AML-193 (cell line): ENCODE measurements around the gene TXLNG.
A peak's percentile ranks its signal among the peaks of the same experiment; 100 is the strongest.

ENCODE experiments used
- DNase-seq, 2 experiments: peaks; one replicate each; lab custom pipeline; 2025; lab: John Stamatoyannopoulos, UW

The TXLNG gene

DNA sequence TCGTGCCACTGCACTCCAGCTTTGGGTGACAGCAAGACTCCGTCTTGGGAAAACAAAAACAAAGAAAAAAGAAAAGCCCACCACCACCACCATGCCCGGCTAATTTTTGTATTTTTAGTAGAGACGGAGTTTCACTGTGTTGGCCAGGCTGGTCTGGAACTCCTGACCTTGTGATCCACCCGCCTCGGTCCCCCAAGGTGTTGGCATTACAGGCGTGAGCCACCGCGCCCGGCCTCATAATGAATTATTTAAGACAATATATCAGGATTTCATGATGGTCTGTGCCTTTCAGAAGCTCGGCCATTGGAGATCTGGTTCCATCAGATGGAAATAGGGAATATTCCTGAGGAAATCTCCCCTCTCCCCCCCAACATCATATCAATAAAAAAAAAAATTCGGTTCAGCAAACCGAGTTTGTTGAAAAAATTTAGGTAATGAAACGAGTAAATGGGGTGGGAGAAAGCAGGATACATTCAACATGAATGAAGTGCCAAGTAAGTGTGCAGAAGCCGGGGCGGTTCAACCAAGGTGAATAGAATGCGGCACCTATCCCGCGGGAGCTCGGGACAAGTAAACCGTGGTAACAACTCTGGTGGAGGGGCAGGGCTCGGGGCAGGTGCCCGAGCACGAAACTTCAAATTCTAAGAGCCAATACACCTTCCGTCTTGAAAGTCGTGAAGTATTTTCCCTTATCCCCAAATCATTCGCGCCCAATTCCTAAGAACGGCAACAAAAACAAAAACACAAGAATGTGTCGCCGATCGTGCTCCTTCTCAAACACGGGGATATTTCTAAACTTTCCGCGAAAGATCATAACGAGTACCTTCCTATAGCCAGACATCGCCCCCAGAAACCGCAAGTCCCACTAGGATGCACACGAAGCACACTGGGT lies 773 bp upstream of the TXLNG start:
- DNase-seq: no peak

DNA sequence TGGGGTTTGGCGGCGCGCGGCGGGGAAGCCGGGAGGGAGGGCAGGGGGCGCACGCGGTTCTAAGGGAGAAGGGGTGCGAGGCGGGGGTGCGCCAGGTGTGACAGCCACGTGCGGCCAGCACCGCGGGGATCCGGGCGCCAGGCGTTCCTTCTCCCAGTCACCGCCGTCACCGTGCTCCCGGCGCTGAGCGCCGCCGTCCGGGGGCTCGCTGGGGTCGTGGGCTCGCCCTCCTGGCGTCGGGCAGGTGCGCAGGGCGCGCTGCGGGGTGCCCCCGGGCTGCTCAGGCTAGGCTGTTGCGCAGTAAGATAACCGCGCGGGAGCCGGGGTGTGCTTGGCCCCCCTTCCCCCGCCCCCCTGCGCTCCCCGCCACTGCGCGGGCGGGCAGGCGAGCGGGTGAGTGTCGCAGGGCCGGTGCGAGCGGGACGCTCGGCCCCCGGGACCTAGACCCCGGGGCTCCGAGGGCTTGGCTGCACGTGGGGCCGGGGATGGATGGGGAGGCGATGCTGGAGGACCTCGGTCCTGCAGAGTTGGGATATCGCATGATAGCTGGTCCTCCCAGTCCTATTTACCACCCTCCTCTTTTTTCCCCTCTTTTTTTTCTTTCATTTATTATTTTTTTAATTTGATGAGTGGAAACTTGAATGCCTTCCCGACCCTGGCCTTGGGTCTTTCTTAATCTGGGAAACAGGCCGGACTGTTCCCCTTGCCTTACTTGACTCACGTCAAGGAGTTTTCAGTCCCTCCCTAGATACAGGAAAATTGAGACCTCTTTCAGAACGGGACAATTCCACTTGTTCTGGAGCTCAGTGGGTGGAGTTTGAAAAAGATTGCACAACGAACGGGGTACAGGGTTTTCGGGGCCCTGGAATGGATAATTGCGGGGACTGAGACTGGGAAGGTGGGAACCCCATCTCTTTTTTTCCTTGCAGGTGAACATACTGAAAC lies 797 bp downstream of the TXLNG start:
- peak in 1 of 2 experiments; percentile 4 for DNase-seq

DNA sequence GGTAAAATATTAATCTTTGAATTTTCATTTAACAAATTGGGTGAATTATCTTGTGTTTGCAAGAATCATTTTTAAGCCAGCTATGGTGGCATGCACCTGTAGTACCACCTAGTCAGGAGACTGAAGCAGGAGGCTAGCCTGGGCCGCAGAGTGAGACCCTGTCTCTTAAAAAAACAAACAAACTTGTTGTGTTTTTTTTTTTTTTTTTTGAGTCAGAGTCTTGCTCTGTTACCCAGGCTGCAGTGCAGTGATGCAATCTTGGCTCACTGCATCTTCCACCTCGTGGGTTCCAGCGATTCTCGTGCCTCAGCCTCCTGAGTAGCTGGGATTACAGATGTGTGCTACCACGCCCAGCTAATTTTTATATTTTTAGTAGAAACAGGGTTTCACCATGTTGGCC lies 2.2 kb downstream of the TXLNG start:
- no peak for DNase-seq

DNA sequence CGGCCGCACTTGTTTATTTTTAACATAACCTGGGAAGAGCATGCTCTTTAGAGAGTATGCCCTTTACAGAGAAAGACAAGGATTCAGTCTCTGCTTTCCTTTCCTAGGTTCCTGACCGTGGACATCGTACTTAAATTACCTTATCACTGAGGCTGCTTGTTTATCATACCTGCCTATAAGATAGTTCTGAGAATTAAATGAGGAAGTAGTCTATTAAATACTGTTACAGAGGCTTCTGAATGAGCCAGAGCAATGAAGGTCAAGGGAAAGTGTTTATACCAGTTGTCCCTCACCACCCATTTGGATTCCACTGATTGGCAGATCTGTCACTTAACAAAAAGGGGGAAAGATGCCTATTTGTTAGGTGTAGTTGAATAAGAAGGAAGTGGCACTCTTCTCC lies 10.0 kb downstream of the TXLNG start:
- DNase-seq: no peak

DNA sequence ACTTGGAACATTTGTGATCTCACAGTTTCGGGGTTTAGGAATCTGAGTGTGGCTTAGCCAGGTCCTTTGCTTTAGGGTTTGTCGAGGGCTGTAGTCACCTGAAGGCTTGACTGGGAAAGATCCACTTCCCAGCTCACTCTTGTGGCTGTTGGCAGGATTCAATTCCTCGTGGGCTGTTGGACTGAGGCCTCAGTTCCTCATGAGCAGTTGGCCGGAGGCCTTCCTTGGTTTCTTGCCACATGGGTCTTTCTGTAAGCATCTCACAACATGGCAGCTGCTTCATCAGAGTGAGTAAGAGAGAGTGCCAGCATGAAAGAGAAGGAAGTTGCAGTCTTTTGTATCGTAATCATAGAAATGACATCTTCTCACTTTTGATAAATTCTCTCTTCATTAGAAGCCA lies 11.1 kb downstream of the TXLNG start:
- no peak for DNase-seq

DNA sequence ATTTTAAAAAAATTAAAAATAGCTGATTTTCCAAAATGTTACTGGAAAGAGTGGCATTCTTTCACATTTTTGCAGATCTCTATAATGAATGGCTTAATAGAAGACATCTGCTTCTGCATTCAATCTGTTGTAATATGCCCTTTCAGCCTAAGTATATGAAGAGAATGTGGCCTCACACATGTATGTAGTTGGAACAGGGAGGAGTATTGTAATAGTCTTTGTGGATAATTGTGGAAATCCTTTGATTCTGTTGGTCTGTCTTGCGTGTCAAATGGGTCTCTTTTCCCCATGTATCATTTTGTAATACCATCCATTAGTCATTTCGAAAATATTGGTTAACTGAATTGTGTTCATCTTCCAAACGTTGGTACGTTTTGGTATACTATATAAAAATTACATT lies 11.6 kb downstream of the TXLNG start:
- no peak for DNase-seq

DNA sequence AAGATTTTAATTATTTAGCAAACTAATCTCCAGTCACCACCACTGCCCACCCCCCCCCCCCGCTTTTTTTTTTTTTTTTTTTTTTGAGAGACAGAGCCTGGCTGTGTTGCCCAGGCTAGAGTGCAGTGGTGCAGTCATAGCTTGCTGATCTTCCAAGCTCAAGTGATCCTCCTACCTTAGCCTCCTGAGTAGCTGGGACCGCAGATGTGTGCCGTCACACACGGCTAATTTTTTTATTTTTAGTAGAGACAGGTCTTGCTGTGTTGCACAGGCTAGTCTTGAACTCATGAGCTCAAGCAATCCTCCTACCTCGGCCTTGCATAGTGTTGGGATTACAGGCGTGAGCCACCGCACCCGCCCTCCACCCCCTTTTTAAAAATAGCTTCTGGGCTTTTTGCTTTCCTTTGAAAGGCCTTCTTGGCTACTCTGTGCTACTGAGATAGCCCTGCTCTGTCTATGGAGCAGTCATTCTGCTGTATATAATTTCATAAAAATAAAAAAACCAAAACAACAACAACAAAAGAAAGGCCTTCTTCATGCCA lies 18.7 kb downstream of the TXLNG start:
- no peak for DNase-seq

DNA sequence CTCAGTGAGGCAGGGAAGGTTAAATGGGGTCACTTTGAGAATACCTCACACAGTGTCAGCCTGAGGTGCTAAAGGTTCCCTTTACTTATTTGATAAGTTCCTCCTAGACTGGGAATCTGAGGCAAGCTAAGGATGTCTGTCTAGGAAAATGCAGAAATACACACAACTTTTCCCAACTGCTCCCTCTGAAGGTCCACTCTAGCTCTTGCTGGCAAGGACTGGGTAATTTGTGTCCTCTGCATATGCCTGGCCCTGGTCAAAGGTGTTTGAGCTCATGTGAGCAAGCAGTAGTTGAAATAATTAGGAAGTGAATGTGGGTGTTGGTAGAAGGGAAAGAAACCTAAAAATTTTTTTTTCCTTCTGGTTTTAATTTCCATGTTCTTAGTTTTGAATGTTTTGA lies 21.3 kb downstream of the TXLNG start:
- no peak for DNase-seq

DNA sequence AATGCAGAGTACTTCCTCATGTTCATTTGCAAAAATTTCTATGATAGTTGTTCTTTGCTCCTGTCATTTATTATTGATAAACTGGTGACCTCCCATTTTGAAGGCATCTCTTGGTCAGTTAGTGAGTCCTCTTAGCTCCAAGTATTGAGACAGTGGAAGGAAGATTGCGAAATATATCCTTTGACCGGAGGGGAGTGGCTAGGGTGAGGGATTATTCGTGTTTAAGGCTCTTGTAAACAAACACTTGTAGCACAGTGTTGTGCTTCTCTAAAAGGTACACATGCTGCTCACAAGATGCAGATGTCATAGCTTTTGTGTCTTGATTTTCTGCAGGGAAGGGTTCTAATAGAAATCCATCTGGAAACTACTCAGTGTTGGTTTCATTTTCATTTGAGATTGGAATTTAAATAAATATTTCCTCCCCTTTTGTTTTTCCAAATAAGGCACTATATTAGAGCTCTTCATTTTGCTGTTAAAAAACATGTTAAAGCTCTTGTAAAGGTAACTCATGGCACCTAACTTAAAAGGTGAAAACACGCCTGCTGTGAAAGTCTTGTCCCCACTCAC lies 21.8 kb downstream of the TXLNG start:
- DNase-seq: peak; percentile 5 to 11

DNA sequence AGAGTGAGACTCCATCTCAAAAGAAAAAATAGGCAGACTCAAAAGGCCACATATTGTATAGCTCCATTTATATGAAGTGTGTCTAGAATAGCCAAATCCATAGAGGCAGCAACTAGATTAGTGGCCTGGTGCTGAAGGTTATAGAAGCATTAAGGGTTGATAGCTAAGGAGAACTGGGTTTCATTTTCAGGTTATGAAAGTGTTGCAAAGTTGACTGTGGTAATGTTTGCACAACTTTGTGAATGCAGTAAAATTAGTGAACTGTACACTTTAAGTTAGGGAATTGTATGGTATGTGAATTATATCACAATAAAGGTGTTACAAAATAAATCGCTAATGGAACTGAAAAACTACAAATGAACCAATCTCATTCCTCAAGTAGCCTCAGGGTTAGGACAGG lies 28.3 kb downstream of the TXLNG start:
- DNase-seq: no peak

DNA sequence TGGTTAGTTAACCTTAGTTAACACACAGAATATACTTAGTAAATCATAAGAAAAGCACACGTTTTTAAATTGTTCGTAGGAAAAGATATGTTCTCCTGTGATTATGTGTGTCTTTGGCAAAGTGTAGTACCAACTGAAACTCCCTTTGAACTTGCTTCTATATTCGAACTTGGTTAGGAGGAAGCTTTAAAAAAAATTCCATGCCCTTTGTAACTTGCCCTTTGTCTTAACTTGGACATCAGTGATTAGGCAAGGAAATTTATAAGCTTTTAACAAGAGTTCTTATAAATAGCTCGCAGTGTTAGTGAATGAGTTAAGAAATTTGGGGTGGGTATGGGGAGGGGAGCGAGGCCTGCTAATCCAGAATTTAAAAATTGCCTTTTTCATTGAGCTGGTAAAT lies 33.4 kb downstream of the TXLNG start:
- no peak for DNase-seq

DNA sequence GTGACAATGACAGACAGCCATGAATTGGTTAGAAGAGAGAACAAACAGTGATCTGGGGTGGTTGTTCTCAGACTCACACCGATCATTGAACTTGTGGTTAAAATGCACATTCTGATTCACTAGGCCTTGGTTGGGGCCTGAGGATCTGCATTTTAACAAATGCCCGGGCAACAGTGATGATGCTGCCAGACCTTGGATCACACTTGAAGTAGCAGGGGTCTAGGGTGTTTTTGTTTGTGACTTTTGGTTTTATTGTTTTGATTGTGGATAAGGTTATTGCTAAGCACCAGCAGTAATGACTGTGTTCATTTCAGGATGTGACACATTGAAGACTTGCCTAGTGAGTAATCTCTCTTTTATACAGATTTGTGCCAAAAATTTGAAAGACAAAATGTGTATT lies 36.5 kb downstream of the TXLNG start:
- DNase-seq: no peak

DNA sequence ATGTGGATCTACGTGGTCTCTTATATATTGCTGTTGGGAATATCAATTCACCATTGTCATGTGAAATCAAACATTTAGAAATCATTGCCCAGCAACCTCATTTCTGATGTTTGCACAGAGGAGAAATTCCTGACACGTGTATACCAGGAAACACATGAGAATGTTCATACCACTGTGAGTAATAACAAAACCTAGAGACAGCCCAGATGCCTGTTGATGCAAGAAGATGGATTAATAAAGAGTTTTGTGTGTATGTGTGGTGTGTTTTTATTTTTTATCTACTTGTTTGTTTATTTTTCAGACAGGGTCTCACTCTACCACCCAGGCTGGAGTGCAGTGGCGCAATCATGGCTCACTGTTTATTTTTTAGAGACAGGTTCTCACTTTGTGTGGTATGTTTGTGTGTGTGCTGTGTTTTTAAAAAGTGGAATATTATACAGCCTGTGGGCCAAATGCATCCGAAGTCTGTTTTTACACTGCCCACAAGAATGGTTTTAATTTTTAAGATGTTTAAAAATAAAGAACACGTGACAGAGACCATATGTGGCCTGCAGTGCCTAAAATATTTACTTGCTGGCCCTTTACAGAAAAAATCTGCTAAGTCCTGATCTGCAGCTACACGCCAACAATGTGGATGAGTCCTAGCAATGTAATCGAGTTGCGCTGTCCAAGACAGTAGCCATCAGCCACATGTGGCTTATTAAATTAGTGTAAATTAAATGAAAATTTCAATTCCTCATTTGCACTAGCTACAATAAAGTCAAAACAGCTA lies 39.2 kb downstream of the TXLNG start:
- DNase-seq: no peak

DNA sequence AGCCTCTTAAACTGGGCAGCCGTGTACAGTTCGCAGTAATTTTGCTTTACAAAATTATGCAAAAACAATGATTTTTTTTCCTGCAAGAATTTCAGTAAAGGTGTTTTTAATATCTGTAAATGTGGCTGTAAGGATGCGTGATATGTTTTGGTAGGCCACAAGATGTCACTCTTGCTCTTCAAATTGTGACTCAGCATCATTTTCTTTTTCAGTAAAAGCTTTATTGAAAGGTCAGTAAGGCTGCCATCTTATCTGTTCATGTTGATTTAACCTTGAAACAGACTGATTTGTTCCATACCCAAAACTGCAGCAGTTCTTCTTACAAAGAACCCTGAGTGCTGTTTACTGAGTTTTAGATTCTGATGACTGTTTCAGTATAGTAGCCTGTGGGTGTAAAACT lies 39.9 kb downstream of the TXLNG start:
- peak; percentile 4 to 47 for DNase-seq

DNA sequence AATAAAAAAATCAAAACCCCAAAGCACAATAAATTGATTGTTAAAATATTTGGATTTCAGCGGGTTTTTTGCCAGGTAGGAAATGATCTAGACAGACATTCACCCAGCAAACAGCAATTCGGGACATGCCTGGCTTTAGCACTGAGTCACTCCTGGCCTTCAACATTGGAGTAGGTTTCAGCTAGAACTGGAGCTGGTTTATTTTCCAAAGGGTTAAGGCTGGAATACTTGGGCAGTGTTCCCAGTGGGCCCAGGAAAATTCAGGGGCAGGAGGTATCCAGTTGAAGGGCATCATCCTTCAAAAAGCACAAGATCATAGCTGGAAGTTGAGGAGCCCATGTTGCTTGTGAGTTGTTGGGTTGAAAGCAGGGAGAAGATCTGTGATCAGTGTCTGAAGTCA lies 41.0 kb downstream of the TXLNG start:
- no peak for DNase-seq

DNA sequence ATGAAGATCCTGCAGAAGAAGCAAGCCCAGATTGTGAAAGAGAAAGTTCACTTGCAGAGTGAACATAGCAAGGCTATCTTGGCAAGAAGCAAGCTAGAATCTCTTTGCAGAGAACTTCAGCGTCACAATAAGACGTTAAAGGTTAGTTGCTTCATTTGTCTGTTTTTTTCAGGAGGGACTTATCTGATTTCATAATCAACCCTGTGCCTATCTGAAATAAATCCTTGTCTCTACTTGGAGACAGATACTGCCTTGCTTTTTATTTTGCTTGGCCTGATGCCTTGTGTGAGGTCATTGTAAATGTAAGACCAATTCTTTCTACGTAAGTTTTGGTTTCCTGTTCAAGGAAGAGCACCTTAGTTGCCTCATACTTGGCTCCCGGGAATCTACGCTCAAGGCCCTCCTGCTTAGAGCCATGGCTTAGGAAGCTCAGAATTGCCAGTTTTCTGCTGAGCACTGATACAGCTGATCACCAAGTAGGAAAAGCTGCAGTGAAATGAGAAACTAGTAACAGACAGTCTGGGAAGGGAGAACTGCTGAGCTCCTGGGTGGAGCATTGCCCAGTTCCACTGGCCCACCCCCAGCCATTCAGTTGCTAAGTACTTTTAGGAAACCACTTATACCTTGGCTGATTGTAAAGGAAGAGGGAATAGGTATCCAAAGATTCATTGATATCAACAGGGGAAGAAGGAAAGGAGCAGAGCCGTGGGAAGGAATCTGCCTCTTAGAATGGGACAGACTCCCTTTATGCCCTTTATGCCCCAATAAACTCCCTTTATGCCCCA lies 42.0 kb downstream of the TXLNG start:
- no peak for DNase-seq

DNA sequence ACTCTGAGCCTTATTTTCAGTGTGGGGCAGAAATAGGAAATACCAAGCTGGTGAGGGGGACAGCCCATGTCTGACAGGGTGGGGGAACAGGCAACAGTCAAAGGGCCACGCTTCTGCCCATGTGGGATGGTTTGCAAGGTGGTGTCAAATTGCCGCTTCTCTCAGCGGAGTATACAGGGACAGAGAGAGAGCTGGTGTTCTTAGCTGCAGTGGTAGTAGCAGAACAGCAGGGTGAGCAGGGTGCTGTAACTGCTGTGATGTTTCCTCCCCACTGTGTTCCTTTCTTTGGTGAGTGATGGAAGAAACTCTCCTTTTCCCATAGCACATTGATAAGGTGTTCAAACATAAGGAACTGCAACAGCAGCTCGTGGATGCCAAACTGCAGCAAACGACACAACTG lies 46.0 kb downstream of the TXLNG start:
- no peak for DNase-seq

DNA sequence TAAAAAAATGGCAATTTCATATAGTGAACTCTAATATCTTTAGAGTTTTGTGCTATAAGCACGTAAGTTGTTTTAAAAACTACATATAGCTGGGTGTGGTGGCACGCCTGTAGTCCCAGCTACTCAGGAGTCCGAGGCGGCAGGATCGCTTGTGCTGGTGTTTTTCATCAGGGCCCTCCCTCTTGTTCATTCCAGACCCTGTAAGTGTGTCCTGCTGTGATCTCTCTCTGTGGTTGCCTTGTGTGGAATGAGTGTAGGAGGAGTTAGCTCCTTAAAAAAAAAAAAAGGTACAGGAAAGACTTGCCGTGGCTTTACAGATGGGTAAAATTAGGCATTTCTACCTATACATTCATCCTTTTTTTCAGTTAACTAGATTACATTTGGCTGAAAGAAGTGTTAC lies 48.5 kb downstream of the TXLNG start:
- DNase-seq: no peak

DNA sequence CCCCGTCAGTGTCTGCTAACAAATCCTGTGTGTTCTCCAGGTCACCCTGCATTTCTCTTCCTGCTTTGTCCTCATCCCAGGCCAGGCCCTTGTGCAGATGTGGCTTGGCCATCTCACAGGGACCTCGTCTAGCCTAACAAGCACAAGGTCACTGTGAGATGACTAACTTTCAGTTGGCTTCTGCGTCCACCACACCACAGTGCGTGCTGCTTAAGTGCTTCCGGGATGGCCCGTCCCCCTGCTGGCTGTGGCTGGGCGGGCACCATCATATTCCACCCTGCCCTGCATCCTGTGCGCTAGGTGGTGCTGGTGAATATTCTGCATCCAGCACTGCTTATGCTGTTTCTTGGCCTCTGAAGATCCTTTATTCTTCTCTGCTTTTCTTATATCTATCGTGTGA lies 50.1 kb downstream of the TXLNG start:
- DNase-seq: no peak

DNA sequence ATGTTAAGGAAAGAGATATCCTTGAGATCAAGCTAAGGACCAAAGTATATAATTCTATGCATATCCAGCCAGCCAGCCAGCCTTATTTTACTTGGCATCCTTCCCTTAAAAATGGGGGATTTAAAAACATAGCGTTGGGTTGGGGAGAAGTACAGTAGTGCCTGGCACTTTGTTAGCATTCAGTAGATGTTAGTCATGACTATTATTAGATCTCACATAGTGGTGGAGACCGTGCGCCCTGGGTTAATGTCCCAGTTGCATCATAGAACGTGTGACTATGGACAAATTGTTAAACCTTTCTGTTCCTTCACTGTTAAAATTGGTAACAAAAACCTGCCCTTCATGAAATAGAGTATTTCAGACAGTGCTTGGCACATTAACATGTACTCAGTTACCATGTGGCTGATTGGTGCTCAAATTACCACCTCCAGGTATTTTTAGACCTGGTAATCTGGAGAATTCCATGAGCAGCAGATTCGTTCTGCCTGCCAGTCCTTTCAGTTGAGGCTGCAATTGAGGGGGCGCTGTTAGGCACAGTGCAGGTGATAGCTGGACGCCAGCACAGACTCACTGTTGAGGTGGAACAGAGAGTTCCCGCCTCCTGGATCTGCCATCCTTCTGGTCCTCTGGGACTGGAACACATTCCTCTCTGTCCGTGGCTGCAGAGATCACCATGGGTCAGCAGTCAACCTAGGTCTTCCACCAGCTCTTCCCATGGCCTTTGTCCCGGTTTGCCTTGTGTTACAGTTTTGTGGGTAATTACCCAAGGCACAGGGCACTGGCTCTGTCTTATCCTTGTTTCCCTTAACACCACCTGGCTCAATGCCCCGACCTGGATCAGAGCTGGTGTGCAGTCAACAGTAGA lies 52.2 kb downstream of the TXLNG start:
- no peak for DNase-seq
